Stimulated activated CD8-positive, alpha-beta memory T cell treated with anti-CD3 and anti-CD28 coated beads, Interleukin-15, amount 100 ng/mL, for 4 hours (primary cell): ENCODE data around the gene BBS9.

Experiments used
- DNase-seq, 2 donors: peaks; one replicate each; pipeline ENCODE4 v3.0.0-alpha.2; 2020; ENCODE audit warnings: low read depth in 2 of 2

Gene BBS9

DNA sequence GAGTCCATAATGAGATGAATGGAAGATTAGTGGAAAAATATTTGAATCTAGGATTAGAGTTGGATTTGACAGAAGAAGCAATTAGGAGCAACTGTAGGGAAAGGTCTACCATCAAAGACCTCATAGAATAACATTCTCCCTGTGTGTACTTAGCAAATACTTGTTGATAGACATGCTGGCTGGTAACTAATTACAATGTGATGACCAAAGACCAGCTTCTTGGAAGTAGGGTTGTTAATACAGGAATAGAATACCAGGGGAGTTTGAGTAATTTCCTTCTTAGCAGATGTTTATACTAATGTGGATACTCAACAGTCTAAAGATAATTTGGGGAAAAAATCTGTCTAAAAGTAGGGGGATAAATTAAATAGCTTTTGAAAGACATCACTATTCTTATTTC, 418.5 kb downstream of the BBS9 start:
- DNase-seq = no peak

DNA sequence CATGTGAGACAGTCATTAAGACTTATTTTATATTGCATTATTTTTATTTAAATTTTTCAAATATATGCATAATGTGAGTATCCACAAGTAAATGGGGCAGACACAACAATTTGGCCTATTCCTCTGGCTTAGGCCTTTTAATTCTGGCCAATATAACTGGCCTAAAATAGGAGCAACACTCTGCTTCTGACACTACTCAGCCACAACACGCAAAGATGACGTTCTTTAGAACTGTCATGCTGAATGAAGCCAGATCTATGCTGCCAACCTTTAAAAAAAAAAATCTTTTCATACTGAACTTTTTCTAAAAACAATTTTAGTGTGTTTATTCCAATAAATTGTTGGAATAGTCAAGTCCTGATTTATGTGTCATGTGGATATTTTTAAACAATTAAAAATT, 421.0 kb downstream of the BBS9 start:
- DNase-seq = no peak

DNA sequence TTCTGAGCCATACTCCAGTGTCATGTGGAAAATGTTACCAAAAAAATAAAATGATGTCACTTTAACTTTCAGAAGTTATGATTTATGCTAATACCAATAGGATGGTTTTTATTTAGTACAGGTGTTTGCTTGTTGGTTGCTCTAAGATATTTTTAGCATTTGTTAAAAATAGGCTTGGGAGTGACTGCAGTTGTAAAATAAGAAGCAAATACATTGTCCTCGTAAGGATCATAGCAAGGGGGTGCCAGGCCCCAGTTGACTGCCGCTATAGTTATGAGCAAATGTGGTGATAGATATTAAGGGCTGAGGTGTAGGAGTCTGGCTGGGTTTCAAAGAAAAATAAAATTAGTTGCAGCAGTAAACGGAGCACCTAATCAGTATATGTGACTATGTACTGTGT, 421.6 kb downstream of the BBS9 start:
- DNase-seq = no peak

DNA sequence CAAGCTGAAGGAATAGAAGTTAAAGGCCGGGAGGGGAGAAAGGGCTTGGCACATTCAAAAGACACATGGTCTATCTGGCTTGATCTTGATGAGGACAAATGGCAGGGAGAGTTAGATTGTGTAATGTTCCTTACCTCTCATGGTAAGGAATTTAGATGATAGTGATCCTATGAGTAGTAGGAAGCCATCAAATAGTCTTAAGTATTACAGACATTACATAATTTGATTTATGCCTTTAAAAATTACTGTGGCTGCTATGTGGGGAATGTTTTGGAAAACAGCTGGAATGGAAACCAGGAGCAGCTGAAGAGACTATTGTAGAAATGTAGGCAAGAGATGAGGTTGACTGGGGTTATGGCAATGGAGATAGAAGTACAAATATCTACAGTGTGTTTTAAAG, 424.7 kb downstream of the BBS9 start:
- DNase-seq = no peak

DNA sequence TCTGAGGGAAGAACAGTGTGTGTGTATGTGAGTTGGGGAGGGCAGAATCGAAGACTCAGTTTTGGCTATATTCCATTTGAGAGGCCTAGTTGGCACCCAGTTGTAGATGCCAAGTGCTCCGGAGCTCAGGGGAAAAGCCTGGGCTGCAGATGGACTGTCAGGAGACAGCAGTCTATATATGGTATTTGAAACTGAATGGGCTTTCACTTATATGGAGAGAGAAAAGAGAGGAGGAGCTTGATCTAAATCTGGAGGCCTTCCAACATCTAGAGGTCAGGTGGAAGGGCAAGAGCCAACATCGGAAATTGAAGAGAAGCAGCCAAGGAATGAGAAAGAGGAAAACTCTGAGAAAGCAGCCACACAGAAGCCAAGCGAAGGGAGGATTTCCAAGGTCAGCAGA, 425.2 kb downstream of the BBS9 start:
- no peak for DNase-seq

DNA sequence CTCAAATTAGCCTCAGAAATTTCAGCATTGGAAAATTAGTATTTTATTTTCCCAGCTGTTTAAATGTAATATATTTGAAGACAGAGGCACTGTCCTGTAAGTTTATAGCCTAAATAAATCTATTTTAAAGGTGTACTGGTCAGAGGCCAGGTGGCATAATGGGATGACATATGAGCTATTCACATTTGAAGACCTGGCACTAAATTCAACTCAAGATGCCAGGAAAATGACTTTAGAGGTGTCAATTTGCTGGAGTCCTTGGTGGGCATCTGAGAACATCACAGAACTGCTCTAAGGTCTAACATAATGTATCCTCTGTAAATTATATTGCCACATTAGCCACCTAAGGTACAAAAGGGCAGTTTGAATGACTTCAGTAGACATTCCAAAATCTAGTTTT, 427.1 kb downstream of the BBS9 start:
- no peak for DNase-seq

DNA sequence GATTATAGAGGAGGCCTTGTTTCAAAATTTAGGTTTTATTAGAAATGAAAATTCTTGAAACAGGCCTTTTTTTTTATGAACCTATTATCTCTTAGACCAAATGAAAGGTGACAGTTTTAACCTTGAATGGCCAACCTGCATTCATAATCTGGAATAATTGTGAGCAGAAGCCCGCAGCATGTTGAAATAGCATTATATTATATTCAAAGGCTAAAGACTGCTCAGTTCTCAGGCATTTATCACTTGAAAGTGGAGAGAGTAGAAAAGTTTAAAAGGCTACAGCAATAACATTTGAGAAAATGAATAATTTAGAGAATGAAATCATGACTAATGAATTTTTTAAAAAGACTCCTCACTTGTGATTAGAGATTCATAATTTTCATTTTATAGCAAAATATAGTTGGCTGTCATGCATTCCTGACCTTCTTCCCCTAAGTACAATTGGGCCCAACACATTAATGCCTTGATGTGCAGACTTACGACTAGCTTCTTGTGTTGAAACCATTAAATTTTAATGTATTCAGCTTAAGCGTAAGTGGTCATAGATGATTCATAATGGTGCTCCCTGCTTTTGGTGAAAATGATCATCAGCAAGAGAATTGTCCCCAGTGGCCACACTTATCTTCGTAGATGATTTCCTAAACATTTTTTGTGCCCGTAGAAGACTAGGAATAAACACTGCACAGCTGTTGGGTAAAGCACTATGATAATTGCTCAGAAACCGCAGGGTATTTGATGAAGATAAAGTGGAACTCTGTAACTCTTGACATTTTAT, 429.4 kb downstream of the BBS9 start:
- DNase-seq = no peak

DNA sequence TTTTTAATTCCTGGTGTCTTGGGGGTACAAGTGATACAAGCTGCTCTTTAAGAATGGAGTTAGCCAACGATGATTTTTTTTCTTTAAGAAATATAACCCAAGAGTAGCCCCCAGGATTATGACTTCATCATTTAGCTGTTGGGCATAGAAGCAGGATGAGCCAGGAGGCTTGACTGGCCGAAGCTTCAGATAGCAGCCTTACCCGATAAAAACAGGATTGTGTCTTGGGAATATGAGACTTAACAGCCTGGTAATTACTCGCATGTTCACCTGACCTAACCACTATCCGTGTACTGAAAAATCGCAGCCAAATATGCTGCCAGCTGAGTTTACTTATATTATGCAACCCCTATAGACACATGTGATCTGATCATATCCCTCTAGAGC, 430.0 kb downstream of the BBS9 start:
- DNase-seq = no peak

DNA sequence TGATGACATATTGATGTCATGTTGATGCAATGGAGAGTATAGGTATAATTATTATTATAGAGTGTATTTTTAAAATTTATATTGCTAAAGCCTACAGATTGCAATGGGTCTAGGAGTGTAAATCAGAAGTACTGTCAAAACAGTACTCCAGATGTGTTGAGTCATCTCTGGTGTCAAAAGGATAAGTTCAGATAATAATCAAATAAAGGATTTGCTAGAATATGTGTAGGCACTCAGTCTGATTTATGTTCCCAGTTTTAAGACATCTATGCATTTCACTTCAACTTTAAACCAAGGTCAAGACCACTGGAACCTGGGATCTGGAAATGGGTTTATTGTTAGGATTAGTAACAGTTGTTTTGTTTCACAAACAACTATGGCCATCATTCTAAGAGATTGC, 433.6 kb downstream of the BBS9 start:
- DNase-seq = no peak

DNA sequence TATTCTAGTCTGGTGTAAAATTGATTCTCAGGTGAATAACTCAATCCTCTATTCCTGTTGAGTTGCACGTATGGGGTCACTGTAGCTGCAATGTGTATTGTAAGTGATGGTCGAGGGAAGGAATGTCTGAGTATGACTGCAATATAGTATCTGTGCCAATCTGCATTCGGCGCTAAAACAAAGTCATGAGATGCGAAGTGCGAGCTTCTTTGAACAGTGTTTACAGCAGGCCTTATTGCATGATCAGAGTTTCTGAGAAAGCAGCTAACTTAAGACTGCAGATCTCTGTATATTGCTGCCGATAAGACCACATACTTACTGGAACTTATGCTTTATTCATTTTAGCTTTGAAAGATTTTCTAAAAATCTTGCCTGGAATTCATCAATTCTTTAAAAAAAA, 434.3 kb downstream of the BBS9 start:
- no peak for DNase-seq

DNA sequence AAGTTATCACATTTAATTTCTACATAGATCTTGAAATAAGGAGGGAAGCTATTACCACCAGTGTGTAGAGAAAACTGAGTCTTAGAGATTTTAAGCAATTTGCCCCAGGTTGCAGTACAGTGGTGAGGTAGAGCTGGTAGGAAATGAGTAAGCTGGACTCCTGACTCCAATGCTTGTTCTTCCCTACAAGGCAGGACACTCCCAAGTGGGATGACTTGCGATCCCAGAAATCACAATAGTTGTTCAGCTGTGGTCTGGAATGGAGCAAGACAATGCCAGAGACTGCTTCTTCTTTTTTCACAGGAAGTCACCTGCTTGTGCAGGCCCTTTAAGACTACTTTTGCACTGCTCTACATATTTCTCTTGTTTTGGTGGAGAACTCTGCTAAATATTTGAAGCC, 448.8 kb downstream of the BBS9 start:
- DNase-seq = no peak

DNA sequence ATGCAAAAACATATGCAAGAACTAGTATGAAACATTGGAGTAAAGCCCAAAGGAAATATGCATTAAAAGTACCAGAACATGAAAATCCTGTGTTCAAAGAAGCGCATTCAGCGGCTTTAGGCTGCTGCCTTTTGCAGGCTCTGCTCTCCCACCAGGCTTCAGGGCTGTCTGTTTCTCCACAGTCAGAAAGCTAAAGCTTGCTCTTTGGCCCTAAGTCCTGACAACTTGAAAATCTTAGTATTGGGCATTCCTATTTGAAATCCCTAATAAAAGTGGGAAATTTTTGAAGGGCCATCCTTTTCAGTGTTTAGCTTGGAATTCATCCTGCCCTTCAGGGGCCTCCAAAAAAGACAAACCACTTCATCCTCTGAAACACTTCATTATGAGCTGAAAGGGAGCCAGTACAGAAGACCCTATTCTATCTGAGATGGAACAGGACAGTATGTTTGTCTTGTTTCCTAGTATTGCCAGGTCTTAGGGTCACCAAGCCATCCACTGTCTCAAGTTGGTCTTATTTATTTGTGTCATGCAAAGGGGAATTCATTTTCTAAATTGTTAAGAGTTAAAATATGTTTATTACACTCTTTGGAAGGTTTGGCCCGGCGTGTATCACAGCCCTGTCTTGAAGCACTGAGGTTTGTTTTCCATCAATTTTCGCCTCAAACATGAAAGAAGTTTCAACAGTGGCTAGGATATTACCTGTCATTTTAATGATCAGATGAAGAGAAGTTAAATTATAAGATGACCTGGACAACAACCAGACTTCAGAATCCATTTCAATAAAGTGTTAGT, 449.7 kb downstream of the BBS9 start:
- no peak for DNase-seq

DNA sequence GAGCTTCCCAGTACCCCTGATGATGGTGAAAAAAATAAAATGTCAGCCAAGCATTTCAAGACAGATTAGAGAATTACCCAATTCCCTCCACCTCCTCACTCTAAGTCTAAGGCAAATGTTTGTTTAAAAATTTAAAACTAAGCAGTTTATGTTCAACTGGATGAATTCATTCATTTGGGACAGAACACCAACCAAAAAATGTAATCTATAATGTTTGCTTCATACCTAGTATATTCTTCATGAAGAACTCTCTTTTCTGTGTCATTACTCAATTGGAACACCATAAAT, 450.3 kb downstream of the BBS9 start:
- DNase-seq = no peak

DNA sequence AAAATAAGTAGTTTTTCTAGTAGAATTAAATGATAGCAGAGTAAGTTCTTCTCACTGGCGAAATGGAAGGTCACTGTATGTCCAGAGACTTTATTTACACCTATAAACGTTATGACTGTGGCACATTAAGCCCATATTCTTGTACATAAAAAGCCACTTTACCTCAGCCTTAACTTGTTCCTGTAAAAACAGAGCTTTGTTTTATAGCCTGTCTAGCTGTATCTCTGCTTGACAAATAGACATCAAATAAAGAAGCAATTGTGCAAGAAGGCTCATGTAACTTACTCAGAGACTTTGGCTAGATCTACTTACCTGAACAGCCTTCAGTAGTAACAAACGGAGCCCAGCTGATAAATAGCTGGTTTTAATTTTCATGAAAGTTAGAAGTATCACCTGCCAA, 451.9 kb downstream of the BBS9 start:
- no peak for DNase-seq

DNA sequence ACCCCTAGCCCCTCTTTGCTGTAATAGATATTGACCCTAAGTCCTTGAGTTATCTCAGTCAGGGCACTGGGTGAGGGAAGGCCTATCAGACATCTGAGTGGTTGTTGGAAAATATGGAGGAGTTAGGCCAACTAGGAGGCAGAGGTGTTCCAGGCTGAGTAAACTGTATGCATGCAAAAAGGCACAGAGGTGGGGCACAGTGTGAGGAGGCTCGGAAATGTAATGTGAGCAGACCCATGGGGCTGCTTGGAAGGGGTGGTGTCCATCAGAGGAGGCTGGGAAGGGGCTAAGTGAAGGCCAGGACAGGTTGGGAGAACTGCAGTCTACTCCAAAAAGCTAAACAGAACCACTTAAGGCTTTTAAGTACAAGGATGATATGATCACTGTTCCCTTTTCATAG, 452.7 kb downstream of the BBS9 start:
- no peak for DNase-seq

DNA sequence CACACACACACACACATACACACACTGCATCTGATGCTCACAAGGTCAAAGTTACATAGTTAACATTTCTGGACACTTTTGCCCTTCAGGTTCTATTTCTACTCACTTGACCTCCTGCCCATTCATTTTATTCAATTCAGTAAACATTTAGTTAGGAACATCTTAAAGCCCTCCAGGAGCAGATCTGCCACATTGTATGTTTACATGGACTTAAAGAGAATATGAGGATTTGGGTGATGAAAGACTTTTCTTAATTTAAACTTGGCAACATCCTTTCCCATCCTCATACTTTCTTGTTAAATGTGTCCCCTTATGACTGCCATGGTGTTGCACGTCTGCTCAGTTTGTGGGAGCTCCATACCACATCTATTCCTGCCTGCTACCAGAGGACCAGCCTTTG, 453.2 kb downstream of the BBS9 start:
- no peak for DNase-seq

DNA sequence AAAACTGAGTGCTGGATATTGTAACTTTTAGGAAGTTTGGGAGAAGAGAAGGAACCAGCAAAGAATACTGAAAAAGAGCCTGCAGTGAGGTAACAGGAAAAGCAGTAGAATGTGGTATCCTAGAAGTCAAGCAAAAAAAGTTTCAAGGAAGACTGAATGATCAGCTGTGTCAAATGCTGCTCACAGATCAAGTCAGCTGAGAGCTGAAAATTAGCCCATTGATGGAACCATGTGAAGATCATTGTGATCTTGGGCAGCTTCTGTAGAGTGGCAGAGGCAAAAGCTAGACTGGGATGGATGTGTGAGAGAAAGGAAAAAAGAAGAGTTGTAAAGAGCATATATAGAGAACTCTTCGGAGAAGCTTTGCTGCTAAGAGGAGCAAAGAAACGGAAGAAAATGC, 460.5 kb downstream of the BBS9 start:
- no peak for DNase-seq

DNA sequence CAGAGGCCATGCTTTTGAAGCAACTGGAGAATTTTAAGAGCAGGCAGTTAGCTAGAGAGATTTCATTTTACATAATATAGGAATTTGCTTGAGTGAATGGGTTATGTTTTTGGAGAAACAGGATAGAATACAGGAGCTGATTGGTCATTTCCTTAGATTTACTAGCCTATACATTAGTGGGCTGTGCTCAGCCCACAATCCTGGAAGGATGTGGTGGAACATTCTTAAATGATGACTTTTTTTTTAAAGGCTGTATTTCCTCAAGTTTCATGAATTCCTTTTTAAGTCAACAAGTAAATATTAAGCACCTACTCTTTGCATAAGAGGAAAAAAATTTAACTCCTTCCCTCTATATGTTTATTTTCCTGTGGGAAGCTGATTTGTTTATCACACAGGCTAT, 461.6 kb downstream of the BBS9 start:
- DNase-seq = no peak

DNA sequence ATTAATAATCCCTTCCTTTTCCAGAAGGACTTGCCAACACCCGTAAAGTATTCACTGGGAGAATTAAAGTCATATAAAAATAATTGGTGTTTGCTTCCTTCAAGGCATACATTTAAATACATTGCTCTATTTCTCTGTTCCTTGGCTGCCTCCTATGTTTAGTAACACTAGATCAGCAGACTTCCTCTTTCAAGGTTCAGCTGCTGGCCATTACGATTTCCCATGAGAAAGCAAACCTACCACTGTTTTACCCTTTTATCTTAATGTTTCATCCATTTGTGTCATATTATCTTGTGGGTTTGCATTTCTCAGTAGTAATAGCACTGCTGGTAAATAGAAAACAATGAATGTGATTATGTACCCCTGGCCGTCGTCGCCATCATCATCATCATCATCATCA, 462.1 kb downstream of the BBS9 start:
- DNase-seq = no peak

DNA sequence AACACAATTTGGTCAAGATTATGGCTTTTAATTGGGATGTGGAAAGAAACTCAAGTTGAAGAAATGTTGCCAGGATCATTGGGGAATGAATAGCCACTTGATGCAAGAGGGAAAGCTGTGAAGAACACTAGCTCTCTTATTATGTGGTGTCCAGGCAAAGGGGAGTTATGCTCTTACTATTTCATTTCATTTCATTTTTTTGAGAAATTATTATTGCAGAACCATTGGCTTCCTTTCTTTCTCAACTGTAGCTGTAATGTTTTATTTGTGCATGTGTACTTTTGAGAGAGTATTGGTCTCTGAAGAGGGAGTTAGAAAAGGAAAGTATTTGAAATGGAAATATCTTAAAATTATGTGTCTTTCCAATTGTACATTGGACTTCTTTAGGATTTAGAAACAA, 463.4 kb downstream of the BBS9 start:
- no peak for DNase-seq

DNA sequence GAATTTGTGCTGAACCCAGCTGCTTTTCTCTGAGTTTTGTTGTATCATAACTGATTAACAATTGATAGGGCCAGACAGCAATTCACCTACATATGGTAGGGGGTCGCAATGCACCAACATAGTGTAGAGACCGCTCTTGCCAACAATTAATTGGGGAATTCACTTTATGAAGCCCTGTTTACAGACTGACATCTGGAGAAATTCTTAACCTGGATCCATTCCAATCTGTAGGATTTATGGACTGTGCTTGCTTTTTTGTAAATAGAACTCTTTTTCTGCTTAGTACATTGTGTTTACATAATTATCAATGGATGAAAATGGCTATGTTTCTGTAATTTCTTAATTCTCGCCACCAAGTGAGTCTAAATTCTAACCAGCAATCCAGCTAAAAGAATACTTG, 464.2 kb downstream of the BBS9 start:
- DNase-seq = no peak

DNA sequence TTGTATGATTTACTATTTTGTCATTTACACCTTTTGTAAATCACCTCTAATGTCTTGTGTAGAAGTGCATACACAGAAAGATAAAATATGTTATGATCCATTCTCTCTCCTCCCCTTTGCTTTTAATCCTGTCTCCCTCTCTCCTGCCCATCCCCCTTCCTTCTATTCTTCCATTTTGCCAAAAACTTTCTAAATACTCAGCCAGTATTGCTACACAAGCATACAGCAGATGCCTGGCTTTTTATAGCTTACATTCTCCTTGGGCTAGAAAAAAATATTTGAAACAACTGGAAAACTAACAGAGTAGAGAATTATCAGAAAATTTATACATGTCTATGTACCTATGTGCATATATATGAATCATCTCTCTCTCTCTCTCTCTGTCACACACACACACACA, 467.3 kb downstream of the BBS9 start:
- no peak for DNase-seq

DNA sequence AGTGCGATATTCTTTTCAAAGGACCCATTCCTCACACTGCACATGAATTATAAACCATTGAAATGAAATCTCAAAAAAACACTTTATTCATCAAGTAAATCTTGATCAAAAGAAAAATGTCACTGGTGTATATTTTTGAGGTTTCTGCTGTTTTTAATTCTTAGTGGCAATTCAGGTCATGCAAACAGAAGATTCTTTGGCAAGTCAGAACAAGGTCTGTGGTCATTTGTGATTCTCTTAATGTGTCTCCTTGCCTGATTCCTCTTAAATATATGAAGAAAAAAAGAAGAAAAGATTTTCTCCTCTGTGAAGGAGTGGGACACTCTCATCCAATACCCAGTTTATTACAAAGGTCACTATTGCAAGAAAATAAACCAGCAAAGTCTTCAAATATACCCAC, 467.8 kb downstream of the BBS9 start:
- no peak for DNase-seq

DNA sequence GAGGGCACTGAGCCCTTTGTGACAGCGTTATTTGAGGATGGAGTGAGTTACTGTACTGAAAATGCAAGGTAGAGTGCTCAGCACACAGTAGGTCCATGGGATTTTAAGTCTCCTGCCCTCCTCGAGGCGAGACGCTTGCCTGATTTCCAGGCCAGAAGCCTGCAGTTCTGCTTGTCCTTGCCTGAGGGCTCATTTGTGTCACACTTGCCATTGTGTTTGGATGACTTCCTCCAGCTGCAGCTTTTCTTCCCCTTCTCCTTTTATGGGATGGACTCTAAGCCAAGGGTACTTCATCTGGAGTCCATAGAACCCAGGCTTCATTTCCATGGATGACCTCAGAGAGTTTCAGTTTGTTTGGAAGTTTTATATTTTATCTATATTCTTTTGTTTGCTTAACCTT, 471.7 kb downstream of the BBS9 start:
- DNase-seq = no peak
